ENCODE measurements around the gene HINFP. TPM values are rescaled to one million over a fixed set of nuclear protein-coding genes. Genes with fewer than 3 reads are reported as not detected.
A peak's percentile ranks its signal among the peaks of the same experiment; 100 is the strongest.
"Not testable (repeated sequence)": the region's sequence is repeated elsewhere in the genome, so short reads cannot be mapped to it uniquely, and the experiment has no call there.

Gene HINFP
- total RNA-seq, 1 donor from 2014 or later: 11.9 TPM

DNA sequence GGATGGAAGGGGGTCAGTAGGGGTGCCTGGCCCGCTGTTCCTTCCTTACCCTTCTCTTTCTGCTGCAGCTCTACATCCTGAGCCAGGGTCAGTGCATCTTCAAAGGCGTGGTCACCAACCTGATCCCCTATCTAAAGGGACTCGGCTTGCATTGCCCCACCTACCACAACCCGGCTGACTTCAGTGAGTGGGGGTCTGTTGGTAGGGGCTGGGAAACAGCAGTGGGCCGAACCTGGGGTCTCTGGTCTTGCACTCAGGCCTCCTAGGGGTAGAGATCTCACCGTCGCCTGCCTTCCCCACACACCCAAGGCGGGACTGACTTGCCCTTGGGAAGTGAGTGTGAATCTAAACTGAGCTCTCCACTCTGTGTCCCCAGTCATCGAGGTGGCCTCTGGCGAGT, 35.1 kb downstream of the HINFP start:
- no peak for DNase-seq (ENCODE audit: low read depth)
- no peak overlapping the region for H3K4me3 ChIP-seq (ENCODE audit: low read depth, low read length)
- TF ChIP-seq, protein P1, sequence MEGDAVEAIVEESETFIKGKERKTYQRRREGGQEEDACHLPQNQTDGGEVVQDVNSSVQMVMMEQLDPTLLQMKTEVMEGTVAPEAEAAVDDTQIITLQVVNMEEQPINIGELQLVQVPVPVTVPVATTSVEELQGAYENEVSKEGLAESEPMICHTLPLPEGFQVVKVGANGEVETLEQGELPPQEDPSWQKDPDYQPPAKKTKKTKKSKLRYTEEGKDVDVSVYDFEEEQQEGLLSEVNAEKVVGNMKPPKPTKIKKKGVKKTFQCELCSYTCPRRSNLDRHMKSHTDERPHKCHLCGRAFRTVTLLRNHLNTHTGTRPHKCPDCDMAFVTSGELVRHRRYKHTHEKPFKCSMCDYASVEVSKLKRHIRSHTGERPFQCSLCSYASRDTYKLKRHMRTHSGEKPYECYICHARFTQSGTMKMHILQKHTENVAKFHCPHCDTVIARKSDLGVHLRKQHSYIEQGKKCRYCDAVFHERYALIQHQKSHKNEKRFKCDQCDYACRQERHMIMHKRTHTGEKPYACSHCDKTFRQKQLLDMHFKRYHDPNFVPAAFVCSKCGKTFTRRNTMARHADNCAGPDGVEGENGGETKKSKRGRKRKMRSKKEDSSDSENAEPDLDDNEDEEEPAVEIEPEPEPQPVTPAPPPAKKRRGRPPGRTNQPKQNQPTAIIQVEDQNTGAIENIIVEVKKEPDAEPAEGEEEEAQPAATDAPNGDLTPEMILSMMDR (conservative IDR thresholded peaks at IDR 0.05; ENCODE audit: low read depth, low read length): no peak

DNA sequence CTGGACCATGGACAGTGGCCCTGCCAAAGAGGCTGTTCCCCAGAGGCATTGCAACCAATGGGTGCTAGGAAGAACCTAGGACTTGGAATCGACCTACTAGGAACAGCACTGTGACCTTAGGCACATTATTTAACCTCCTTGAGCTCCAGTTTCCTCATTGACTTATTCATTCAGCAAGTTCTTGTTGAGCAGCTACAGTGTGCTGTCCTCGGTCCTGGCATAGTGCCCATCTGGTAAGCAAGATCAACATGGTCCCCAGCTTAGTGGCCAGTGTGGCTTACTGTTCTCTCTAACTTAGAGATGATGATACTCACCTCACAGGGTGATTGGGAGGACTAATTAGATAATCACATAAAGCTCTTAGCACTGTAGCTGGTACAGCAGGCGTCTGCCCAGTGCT, 35.7 kb downstream of the HINFP start:
- no peak overlapping the region for H3K4me3 ChIP-seq (ENCODE audit: low read depth, low read length)
- no peak for DNase-seq (ENCODE audit: low read depth)
- TF ChIP-seq, protein P1 (conservative IDR thresholded peaks at IDR 0.05; ENCODE audit: low read depth, low read length): no peak

DNA sequence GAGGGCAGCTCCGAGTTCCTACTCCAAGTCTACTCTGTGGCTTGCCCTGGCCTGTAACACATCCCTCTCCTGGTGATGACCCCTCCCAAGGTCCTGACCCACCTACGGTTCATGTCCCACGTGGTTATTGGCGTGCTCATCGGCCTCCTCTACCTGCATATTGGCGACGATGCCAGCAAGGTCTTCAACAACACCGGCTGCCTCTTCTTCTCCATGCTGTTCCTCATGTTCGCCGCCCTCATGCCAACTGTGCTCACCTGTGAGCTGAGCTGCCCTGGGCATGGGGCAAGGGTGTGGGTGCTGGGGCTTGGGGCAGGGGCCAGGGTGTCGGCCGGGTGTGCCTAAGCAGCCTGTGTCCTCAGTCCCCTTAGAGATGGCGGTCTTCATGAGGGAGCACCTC, 37.1 kb downstream of the HINFP start:
- TF ChIP-seq, protein P1 (conservative IDR thresholded peaks at IDR 0.05; ENCODE audit: low read depth, low read length): no peak
- H3K4me3 ChIP-seq (ENCODE audit: low read depth, low read length): no peak overlapping the region

DNA sequence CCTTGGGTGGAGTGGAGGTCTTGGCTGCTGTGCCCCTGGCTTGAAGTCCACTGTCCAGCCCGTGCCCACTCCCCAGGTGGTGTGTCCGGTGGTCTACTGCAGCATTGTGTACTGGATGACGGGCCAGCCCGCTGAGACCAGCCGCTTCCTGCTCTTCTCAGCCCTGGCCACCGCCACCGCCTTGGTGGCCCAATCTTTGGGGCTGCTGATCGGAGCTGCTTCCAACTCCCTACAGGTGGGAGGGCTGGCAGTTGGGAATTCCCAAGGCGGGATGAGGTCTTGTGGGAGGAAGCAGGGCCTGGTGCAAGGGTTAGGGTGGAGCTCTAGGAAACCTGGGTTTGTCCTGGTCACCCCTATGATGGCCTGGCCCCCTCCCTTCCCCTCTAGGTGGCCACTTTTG, 38.8 kb downstream of the HINFP start:
- no peak overlapping the region for H3K4me3 ChIP-seq (ENCODE audit: low read depth, low read length)
- TF ChIP-seq, protein P1 (conservative IDR thresholded peaks at IDR 0.05; ENCODE audit: low read depth, low read length): no peak

More for the DNA sequence above, 37.1 kb downstream of the HINFP start:
- no peak for DNase-seq (ENCODE audit: low read depth)

DNA sequence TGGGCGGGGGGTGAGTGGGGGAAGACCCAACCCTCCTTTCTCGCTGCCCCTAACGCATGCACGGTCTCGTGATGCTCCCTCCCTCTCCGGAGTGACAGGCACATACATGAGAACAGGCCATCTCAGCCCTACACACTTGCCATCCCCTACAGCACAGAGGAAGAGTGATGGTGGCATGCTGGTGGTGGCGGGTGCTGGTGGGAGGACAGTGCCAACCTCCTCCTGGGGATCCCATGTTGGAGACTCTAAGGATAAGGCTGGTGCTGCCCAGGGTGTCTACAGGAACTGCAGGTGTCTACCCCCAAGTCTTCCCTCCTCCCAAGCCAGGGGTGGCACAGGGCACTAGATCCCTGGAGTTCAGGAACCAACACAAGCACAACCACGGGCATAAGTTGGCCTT, 40.5 kb downstream of the HINFP start:
- TF ChIP-seq, protein P1 (conservative IDR thresholded peaks at IDR 0.05; ENCODE audit: low read depth, low read length): no peak
- no peak overlapping the region for H3K4me3 ChIP-seq (ENCODE audit: low read depth, low read length)
- no peak for DNase-seq (ENCODE audit: low read depth)

More for the DNA sequence above, 38.8 kb downstream of the HINFP start:
- no peak for DNase-seq (ENCODE audit: low read depth)

DNA sequence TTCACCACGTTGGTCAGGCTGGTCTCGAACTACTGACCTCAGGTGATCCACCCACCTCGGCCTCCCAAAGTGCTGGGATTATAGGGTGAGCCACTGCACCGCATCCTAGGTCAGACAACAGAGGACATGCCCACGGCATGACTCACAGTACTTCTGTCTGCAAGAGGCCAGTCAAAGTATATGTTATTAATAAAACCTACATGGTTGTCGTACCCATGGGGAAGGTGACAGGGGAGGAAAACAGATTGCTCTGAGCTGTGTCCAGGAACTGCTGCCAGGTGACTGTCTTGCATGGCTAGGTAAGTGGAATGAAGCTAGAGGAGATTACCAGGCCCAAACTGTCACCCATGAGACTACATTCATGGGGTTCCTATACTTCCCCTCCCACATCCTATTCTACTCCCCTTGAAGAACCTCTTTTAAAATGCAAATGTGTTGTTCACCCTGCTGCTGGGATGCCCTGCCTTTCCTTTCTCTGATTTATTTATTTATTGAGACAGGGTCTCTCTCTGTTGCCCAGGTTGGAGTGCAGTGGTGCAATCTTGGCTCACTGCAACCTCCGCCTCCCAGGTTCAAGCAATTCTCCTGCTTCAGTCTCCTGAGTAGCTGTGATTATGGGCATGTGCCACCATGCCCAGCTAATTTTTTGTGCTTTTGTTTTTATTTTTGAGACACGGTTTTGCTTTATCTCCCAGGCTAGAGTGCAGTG, 45.1 kb downstream of the HINFP start:
- peak; percentile 41 for DNase-seq (ENCODE audit: low read depth)
- H3K4me3 ChIP-seq (ENCODE audit: low read depth, low read length): no peak overlapping the region
- TF ChIP-seq, protein P1 (conservative IDR thresholded peaks at IDR 0.05; ENCODE audit: low read depth, low read length): no peak

DNA sequence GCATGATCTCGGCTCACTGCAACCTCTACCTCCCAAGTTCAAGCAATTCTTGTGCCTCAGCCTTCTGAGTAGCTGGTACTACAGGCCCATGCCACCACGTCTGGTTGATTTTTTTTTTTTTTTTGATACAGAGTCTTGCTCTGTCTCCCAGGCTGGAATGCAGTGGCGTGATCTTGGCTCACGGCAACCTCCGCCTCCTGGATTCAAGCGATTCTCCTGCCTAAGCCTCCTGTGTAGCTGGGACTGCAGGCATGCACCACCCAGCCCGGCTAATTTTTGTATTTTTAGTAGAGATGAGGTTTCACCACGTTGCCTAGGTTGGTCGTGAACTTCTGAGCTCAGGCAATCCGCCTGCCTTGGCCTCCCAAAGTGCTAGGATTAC, 45.7 kb downstream of the HINFP start:
- H3K4me3 ChIP-seq (ENCODE audit: low read depth, low read length); DNase-seq (ENCODE audit: low read depth): not testable (repeated sequence)

Data from epithelial cell of proximal tubule (primary cell).